CD4-positive, alpha-beta T cell treated with Interleukin-6 at 100 ng/mL for 8 hours (primary cell): Measurements from ENCODE around the gene DUSP9.

Experiments used
- DNase-seq: peaks from one replicate; pipeline ENCODE4 v3.0.0-alpha.2; 2020; ENCODE audit warnings: mixed read lengths, low spot score

DUSP9 gene

DNA sequence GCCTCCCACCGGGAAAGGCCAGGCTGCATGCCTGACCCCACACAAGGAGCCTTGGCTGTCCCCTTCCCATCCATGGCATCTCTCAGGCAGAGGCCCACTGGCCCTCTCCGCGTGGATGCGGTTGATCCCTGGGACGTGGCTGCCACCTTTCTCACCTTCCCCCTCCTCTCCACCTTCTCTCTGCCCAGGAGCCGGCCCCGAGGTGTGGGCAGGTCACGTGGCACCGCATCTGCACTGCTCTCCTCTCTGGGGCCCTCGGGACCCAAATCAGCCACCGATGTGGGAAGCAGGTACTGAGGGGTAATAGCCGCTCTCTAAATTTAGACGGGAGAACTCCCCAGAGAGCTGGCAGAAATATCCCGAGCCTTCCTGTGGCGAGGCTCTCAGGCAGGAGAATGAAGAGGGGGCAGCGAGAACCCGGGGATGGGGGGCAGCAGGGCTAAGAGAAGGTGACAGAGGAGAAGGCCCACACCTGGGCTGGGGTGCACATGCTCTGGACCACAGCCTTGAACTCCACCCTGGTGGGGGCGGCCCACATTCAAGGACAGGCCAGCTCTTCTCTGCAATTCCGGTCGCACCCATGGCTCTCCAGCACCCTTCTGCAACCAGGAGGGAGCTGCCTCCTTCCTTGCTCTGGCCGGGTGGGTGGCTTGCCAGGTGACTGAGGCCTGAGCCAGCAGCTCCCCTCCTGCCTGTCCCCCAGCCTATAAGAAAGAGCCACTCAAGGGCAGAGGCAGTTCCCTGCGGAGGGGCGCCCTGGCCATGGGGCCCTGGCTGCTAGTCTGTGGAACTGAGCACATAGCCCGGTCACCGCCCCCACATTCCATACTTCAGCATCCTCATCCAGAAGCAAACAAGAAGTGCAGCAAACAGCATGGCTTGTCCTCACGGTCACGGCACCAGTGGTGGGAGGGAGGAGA is 9.6 kb upstream of the DUSP9 start:
- DNase-seq, result no peak

DNA sequence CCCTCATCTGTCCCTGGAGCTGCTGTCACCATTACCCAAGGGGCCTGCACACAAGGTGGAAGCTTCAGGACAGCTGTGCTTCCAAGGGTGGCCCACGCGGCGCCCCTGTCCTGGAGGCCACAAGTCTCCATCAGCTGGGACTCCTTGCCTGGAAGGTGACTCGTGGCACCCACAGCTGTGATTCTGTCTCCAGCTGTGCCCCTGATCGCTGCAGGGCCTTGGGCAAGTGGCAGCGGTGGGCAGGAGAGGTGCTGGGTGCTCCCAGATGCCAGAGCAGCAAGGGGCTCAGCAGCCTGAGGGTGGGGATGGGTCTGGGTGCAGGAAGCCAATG is 9.0 kb upstream of the DUSP9 start:
- DNase-seq, result no peak

DNA sequence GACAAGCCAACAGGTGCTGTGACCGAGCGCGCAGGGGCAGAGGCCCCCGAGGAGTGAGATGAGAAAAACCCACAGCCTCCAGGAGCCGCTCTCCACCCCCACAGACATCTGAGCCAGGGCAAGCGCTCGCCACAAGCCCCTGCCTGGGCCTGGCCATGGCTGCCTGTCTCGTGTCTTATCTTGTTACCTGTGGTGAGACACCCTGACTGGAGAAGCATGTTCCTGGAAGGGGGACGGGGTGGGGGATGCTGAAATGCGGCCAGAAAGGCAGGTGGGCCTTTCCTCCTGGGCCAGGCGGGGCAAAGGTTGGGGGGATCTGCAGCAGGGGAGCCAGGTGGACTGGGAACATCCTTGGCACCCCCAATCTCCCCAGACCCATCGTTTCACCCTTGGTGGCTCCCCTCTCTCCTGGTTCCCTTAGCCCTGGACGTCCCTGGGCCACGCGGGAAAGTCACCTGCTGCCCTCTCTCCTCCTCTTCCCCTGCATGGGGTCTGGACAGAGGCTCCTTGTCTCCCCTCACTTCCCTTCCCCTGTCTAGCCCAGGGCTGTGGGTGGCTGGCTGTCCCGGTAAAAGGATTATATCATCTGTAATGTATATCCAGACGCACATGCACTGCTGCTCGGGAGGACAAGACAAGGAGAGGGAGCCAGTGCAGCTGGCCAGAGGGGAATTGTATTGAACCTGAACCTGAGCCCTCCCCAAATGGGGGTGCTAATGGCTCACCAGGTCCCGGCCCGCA is 8.4 kb upstream of the DUSP9 start:
- no peak for DNase-seq

DNA sequence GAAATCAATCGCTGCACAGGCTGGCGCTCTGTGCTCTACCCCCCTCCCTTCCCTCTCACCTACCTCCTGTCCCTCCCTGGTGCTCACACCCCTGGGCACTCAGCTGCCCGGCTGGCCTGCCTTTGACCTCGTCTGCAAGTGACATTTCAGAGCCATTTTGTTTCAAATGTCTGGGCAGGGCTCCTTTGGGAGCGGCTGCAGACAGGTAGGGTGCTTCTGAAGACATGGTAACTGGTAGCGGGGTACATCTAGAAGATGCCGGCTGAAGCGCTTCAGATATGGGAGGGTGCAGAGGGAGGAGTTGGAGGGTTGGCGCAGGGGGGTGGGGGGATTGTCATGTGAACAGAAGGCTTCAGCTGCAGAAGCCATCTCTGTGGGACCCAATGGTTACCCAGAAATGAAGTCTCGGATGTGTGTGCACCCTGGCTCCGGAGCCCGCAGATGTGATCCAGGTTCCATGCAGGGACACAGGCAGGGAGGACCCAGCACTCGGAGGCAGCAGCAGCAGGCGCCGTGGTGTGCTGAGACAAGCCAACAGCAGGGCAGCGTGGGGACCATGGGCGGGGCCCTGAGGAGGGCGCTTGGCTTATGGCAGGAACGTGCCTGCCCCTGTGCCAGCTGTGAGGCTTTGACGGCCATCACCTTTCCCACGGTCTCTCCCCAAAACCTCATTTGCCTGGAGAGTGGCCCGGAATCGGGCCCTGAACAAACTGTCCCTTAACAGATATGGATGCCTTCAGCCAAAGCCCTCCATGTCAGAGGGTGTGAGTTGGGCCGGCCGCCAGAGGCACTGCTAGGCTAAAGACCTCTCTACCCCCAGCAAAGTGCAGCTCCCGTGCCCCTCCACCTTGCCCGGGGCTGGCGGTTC is 7.6 kb upstream of the DUSP9 start:
- DNase-seq, result no peak

DNA sequence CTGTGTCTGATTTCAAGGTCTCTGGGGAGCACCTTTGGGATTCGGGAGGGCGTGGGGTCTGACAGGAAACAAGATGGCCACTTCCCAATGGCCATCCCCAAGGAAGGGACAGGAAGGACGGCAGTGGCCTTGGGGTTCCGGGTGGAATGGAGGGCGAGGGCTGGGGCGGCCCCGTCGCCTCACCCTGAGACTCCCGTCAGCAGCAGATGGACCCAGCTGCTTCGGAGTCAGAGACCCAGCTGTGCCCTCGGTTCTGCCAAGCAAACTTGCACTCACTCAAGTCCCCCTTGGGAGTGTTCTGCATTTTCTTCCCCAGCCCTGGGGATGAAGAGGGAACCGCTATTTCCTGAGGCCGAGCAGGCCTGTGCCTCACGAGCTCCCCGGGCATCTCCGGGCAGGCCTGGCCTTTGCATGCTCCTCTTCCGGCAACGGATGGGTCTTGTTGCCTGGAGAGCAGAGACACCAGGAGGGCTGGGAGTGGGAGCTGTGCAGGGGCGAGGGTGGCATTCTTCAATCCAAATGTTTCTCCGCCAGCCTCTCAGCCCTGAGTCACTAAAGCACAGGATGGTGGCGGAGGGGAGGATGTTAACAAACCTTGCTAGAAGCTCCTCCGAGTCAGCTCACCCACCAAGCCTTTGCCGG is 6.8 kb upstream of the DUSP9 start:
- DNase-seq, result no peak

DNA sequence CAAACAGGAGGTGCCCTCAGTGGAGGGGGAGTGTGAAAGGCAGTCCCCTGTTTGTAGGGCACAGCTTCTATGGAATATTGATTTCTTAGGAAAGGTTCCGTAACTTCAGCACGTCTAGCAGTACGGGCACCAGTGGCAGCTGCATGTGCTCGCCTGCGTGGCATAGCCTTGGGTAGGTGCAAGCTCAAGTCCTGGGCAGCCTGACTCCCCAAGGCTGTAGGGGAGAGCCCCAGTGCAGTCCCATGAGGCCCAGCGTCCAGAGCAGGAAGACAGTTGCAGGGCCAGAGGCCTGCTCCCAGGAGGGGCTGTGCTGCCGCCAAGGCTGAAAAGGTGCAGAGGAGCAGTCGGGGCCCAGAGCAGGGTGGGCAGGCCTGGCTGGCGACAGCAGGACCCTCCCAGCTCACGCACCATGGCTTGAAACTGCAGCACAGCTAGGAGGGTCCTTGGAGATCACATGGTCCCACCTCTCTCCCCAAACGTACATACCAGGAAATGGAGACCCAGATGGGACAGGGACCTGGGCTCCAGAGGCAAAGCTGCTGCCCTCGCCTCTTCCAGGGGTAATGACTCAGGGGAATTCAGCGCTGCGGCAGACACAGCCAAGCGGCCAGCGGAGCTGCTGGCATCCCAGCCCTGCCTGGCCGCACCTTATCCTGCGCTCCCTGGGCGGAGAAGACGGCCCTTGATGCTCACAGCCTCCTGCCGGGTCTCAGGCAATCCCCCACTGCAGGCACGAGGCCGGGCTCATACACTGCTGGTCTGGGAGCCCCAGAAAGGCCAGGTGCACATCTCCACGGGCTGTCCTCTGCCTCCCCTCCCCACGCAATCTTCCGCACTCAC is 6.0 kb upstream of the DUSP9 start:
- DNase-seq, result no peak

DNA sequence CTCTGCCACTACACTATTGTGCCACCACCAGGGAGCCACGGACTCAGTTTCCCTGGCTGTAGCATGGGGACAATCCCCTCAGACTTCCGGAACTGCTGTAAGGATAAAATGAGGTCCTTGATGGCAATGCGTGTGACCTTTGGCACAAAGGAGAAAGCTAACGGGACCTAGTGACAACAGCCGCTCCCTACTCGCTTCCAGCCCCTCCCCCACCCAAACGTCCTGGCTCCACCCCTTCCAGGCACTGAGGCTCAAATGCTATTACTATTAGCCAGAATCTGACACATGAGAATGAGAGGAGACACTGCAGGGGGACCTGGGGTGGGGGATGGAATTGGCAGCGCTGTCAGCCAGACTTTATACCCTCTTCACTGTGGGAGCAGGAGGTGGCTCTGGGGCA is 5.4 kb upstream of the DUSP9 start:
- no peak for DNase-seq

DNA sequence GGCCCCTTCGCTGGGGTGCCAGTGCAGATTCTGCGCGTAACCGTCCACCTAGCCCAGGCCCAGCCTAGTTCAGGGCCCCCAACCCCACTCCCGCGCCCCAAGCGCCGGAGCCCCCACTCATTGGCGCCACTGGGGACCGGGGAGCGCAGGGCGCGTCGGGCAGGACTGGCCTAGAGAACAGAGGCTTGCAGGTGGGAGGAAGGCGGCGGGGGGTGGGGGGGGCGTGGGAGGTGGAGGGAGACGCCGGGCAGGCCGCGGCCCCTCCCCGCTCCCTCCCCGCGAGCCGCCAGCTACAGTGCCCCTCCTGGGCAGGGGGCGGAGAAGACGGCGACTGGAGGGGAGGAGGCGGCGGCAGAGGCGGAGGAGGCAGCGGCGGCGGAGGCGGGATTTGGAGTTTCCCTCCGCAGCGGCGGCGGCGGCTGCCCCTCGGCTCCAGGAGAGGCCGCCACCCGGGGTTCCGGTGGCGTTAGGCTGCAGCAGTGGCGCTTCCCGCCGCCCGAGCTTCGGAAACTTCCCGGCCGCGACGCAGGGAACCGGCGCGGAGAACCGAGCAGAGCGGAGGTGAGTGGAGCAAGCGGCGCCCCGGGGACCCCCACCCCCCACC is 4.8 kb upstream of the DUSP9 start:
- no peak for DNase-seq

DNA sequence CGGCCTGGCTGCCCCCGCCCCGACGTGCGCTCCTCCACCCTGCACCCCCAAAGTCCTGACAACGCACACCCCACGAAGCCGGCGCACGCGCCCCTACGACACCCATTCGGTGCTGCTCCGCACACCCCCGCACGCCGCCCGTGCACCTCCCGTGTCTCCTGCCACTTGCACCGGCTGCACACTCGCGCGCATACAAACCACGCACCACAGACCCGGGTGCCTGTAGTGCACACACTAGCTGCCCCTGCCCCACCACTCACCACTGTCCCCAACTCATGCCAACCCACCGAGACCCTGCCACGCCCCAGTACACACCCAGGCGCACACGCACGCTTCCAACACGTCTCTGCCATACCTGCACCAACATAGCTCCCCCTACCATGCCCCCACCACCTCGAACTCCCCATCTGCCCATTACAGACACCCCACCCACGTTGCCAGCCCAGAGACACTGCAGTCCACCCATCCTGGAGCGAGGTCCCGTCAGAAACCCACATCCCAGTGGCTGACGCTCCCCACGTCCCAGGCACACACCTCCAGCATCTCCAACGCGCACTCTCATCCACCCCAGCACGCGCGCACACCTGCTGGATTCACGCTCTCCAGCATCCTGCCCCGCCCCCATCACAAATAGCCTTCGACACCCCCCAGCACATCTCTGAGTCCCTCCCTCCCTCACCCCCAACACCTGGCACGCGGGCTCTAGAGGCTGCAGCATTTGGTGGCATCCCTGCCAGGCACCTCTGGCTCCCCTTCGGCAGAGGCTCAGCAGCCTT is 4.2 kb upstream of the DUSP9 start:
- DNase-seq, result no peak

DNA sequence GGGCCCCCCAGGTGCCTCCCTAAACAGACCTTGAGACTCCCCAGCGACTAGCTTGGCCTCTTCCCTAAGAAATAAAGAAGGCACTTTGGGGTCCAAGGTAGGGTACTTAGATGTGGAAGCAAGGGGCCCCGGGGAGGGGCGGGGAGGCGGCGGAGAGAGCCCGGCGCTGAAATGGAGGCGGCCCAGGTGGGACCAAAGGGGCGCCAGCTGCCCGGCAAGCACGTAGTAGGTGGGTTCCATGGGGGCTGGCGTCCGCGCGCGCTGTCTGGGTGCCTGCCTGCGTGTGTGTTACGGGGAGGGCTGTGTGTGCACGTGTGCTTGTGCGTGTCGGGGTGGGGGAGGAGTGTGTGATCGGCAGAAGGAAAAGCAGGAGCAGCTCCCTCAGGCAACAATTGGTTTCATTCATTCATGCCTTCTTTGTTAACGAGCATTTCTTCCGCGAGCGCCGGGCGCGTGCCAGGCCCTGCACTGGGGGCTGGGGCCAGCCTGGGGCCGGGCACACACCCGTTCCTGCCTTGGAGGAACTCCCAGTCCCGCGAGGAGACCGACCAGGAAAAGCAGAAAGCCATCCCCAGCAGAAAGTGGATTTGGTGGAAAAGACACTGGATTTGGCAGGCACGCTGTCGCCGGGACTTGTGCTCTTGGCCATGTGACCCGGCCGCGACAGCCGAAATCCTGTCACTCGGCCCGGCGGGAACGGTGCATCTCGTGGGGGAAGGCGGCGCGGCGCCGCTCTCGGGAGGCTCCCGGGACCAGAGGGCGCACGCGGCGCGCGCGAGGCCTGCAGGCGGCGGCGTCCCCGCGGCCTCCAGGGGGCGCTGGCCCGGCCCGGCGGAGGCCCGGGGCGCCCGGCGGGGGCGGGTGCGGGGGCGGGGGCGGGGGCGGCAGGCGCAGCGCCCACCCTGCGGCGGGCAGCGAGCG is 3.3 kb upstream of the DUSP9 start:
- DNase-seq, result no peak

DNA sequence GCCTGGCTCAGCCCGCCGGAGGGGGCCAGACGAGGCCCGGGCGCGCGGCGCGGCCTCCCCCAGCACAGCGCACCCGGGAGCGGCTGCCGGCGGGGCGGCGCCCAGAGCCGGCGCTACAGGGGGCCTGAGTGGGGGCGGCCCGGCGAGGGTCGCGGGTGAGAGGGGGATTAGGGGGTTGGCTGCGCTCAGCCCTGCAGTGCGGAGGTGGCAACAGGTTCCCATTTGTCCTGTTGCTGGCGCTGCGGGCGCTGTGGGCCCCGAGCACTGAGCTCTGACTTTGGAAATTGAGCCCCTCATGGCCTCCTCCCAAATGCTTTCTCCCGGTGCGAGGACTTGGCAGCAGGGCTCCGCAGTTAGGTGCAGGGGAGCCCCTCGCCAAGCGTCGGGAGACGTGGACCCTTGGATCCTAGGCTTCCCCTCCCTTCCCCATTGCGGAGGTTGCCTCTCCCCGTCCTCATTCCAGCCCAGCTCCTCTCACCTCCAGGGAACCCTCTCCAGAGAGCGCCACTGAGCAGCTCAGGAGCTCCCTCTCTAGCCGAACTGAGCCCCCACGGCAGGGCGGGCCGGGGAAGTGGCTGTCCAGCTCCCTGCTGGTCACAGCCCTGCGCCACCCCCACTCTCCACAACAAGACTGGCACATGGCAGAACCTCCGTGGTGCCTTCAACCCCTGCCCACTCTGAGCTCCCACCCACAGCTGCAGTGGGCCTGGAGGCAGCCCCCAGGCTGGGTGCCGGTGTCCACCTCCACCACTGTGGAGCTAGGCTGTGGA is 2.5 kb upstream of the DUSP9 start:
- DNase-seq, result no peak

DNA sequence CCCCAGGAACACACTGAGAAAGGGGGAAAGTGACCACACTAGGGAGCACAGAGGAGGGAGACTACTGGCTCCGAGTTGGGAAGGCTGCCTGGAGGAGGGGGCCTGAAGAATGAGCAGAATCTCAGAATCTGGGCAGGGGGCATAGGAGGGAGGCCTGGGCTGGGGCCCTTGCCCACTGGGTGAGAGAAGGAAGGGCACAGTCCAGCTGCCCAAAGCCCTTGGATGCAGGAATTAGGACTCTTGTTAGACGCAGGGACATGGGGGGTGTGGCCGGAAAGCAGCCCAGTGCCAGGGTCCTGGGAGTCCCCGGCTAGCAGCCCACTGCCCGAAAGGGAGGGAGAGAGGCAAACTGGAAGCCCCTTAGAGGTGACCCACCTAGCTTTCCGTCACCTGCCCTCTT is 1.9 kb upstream of the DUSP9 start:
- DNase-seq, result no peak

DNA sequence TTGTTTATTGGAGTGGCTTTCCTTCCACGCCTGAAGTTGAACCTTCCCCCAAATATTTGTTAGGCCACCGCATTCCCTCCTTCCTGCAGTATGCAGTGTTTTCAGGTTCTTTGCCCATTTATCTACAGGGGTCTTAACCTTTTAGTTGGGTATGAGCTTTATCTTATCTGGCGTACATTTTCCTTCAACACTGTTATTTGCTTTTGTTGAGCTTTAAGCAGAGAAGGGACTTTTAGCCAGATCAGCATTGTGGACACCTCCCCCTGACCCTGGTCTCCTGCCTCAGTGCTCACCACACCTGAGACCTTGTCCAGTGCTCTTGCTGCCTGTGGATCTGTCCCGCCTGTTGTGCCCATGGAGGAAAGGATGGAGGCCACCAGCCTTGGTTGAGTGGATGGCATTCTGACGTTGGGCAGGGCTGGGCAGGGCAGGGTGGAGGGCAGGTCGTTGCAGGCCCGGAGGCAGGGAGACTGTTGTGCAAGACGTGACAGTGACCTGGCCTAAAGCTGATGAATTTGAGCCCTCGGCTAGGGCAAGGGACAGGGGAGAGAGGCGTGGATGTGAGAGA is 998 bp upstream of the DUSP9 start:
- no peak for DNase-seq

DNA sequence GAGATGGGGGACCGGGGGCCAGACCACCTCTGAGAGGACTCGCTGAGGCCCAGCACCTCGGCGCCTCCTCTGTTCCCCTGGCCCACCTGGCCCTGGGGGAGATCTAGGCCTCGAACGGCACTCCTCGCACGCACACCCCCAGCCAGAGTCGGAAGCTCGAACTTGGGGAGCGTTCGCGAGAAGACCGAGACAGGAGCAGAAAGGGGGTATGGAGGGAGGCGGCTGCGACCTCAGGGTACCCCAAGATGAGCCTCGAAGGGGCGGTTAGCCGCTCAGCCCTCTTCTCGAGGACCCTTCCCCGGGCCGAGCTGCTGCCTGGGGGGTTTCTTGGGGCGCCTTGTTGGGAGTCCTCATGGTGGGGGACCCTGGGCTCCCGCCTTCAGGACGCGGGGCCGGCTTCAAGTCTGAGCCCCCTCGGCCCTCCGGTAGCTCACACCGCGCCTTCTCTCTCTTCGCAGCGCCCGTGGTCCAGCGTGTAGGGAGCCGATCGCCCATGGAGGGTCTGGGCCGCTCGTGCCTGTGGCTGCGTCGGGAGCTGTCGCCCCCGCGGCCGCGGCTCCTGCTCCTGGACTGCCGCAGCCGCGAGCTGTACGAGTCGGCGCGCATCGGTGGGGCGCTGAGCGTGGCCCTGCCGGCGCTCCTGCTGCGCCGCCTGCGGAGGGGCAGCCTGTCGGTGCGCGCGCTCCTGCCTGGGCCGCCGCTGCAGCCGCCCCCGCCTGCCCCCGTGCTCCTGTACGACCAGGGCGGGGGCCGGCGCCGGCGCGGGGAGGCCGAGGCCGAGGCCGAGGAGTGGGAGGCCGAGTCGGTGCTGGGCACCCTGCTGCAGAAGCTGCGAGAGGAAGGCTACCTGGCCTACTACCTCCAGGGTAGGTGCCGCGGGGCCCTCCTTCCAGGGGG is 706 bp downstream of the DUSP9 start:
- no peak for DNase-seq

DNA sequence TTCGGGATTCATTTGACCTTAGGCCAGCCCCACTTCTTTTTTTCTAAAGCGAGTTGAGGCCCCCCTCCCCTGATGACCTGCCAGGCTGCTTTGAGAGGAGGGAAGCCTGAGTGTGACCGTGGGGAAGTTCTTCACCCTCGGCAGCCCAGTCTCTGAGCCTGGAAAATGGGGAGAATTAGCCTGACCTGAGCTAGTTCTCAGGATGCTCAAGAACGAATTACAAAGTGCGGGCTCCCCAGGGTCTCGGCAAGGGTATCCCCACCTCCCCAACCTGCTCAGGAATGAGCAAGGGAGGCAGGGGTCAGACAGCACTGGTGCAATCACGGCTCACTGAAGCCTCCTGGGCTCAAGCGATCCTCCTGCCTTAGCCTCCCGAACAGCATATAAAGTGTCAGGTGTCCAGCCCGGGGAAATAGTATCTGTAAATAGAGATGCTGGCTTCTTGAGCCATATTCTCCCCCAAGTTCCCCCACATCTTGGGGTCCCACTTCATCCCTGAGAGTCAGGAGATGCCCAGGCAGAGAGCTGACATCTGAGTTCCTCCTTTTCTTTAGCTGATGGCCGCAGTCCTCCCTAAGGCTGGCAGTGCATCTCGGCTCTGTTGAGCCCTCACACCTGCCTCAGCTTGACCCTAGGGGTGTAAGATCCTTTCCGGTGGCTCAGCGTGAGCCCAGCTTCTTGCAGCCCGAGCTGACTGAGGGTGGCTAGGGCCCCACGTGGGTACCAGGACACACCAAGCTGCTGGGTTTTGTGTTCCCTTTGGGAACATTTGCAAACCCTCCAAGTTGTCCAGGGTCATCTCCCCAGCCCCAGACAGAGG is 1.6 kb downstream of the DUSP9 start:
- no peak for DNase-seq
